MM.1S (cell line): Measurements from ENCODE around the gene TNK2.

ENCODE experiments used
- DNase-seq: peaks from one replicate; pipeline ENCODE4 v3.0.0-alpha.2; 2015
- H2AFZ ChIP-seq: fragments of 300-600 bp; sonication (generic); 2 replicates; pipeline ENCODE4 v1.6.0; 2016; ENCODE audit warnings: antibody characterized with exemption, low read length
- H3F3A ChIP-seq: fragments of 300-600 bp; sonication (generic); 2 replicates; pipeline ENCODE4 v1.6.1; 2016; ENCODE audit warnings: mild to moderate bottlenecking, antibody characterized with exemption, low read length, moderate library complexity, mixed read lengths; ENCODE audit not compliant: insufficient read depth
- H3K27ac ChIP-seq: fragments of 300-600 bp; sonication (generic); 2 replicates; pipeline ENCODE4 v1.5.1; 2016; ENCODE audit warnings: mild to moderate bottlenecking, low read length
- H3K27me3 ChIP-seq: fragments of 300-600 bp; sonication (generic); replicated peaks from 2 replicates; pipeline ENCODE4 v1.6.0; 2016; ENCODE audit warnings: low read length; ENCODE audit not compliant: insufficient read depth
- H3K36me3 ChIP-seq: fragments of 300-600 bp; sonication (generic); replicated peaks from 2 replicates; pipeline ENCODE4 v1.6.1; 2016; ENCODE audit warnings: mild to moderate bottlenecking, low read length, mixed read lengths; ENCODE audit not compliant: insufficient read depth
- H3K4me1 ChIP-seq: fragments of 300-600 bp; sonication (generic); 2 replicates; pipeline ENCODE4 v1.6.1; 2016; ENCODE audit warnings: low read length, mixed read lengths
- H3K4me2 ChIP-seq: fragments of 300-600 bp; sonication (generic); 2 replicates; pipeline ENCODE4 v1.6.0; 2016; ENCODE audit warnings: low read depth, low read length
- H3K4me3 ChIP-seq: fragments of 300-600 bp; sonication (generic); 2 replicates; pipeline ENCODE4 v1.5.1; 2016; ENCODE audit warnings: low read length, mixed read lengths
- H3K79me2 ChIP-seq: fragments of 300-600 bp; sonication (generic); 2 replicates; pipeline ENCODE4 v1.6.1; 2016; ENCODE audit warnings: mixed run types, low read length, mixed read lengths
- H3K9ac ChIP-seq: fragments of 300-600 bp; sonication (generic); 2 replicates; pipeline ENCODE4 v1.6.1; 2016; ENCODE audit warnings: low read length, mixed read lengths
- H3K9me2 ChIP-seq: fragments of 300-600 bp; sonication (generic); replicated peaks from 2 replicates; pipeline ENCODE4 v1.6.1; 2016; ENCODE audit warnings: mild to moderate bottlenecking, low read length, mixed read lengths; ENCODE audit not compliant: insufficient read depth
- H3K9me3 ChIP-seq: fragments of 300-600 bp; sonication (generic); replicated peaks from 2 replicates; pipeline ENCODE4 v1.6.1; 2016; ENCODE audit warnings: mild to moderate bottlenecking, low read length, mixed read lengths; ENCODE audit not compliant: insufficient read depth
- H4K20me1 ChIP-seq: fragments of 300-600 bp; sonication (generic); 2 replicates; pipeline ENCODE4 v1.6.1; 2016; ENCODE audit warnings: mild to moderate bottlenecking, low read length, moderate library complexity, mixed read lengths; ENCODE audit not compliant: insufficient read depth
- CTCF ChIP-seq: fragments of 300-600 bp; sonication (generic); IDR thresholded peaks from 2 replicates; pipeline ENCODE4 v1.5.1; 2016; ENCODE audit warnings: antibody characterized with exemption, low read length, mixed read lengths
- EZH2 ChIP-seq: fragments of 300-600 bp; sonication (generic); optimal IDR thresholded peaks from 2 replicates; pipeline ENCODE3; 2017; ENCODE audit warnings: low read depth, mild to moderate bottlenecking, antibody characterized with exemption, low read length, mixed read lengths
- EZH2phosphoT487 ChIP-seq: fragments of 300-600 bp; sonication (generic); IDR thresholded peaks from 2 replicates; pipeline ENCODE4 v1.6.1; 2018; ENCODE audit warnings: antibody characterized with exemption, low read length

TNK2 gene

GRCh38 chr3:195886181-195887141, 21.9 kb downstream of the TNK2 start:
- H3F3A ChIP-seq = no peaks in the 10 kb centered on the region
- no peaks in the 10 kb centered on the region for H4K20me1 ChIP-seq
- H3K4me1 ChIP-seq = no peaks in the 10 kb centered on the region
- no peak overlapping the region for H2AFZ ChIP-seq
- peaks cover 19% of the 10 kb centered on the region for H3K79me2 ChIP-seq
- H3K9me3 ChIP-seq = no peaks in the 10 kb centered on the region
- H3K27me3 ChIP-seq = no peaks in the 10 kb centered on the region
- H3K4me3 ChIP-seq = no peak overlapping the region
- no peak for DNase-seq
- no peaks in the 10 kb centered on the region; the same call in 1 of the 2 replicates for H3K36me3 ChIP-seq
- H3K9ac ChIP-seq = no peak overlapping the region
- no peak overlapping the region for H3K27ac ChIP-seq
- H3K9me2 ChIP-seq = no peaks in the 10 kb centered on the region
- H3K4me2 ChIP-seq = no peak overlapping the region
- TF ChIP-seq CTCF = no peak
- TF ChIP-seq EZH2phosphoT487 = no peak
- TF ChIP-seq EZH2 = no peak

GRCh38 chr3:195885036-195885891, 23.1 kb downstream of the TNK2 start:
- no peaks in the 10 kb centered on the region for H3K9me3 ChIP-seq
- H4K20me1 ChIP-seq = no peaks in the 10 kb centered on the region
- H3K36me3 ChIP-seq = no peaks in the 10 kb centered on the region; the same call in 1 of the 2 replicates
- H3K9me2 ChIP-seq = no peaks in the 10 kb centered on the region
- DNase-seq = no peak
- H3K4me3 ChIP-seq = no peak overlapping the region
- no peak overlapping the region for H3K9ac ChIP-seq
- H3K27ac ChIP-seq = no peak overlapping the region
- no peaks in the 10 kb centered on the region for H3K27me3 ChIP-seq
- H2AFZ ChIP-seq = no peak overlapping the region
- TF ChIP-seq EZH2 = no peak
- no peak for TF ChIP-seq EZH2phosphoT487
- TF ChIP-seq CTCF = no peak
- no peaks in the 10 kb centered on the region for H3K4me1 ChIP-seq
- H3K79me2 ChIP-seq = peaks cover 19% of the 10 kb centered on the region
- H3K4me2 ChIP-seq = no peak overlapping the region
- H3F3A ChIP-seq = no peaks in the 10 kb centered on the region

GRCh38 chr3:195884691-195885035, 23.7 kb downstream of the TNK2 start:
- no peaks in the 10 kb centered on the region for H3K9me3 ChIP-seq
- no peak for DNase-seq
- H3K4me2 ChIP-seq = no peak overlapping the region
- no peaks in the 10 kb centered on the region for H3K4me1 ChIP-seq
- H3K9ac ChIP-seq = no peak overlapping the region
- no peaks in the 10 kb centered on the region; the same call in 1 of the 2 replicates for H3K36me3 ChIP-seq
- no peak overlapping the region for H3K4me3 ChIP-seq
- peaks cover 17% of the 10 kb centered on the region for H3K79me2 ChIP-seq
- H4K20me1 ChIP-seq = no peaks in the 10 kb centered on the region
- H3K27ac ChIP-seq = no peak overlapping the region
- no peaks in the 10 kb centered on the region for H3K27me3 ChIP-seq
- TF ChIP-seq CTCF (no peak), EZH2phosphoT487 (no peak), EZH2 (no peak)
- no peaks in the 10 kb centered on the region for H3F3A ChIP-seq
- H2AFZ ChIP-seq = no peak overlapping the region
- H3K9me2 ChIP-seq = no peaks in the 10 kb centered on the region
